GM12892 (cell line): ENCODE results near the gene CHSY3.

Source experiments
- POLR2A ChIP-seq: IDR thresholded peaks from 2 replicates; pipeline ENCODE4 v1.6.1; 2011; ENCODE audit warnings: low read depth, low read length, control low read depth
- POLR2AphosphoS5 ChIP-seq: IDR thresholded peaks from 2 replicates; pipeline ENCODE4 v1.6.1; 2011; ENCODE audit warnings: low read depth, low read length, control low read depth
- TAF1 ChIP-seq: IDR thresholded peaks from 2 replicates; pipeline ENCODE4 v1.6.1; 2011; ENCODE audit warnings: low read depth, mild to moderate bottlenecking, control low read depth, low read length, borderline replicate concordance

DNA sequence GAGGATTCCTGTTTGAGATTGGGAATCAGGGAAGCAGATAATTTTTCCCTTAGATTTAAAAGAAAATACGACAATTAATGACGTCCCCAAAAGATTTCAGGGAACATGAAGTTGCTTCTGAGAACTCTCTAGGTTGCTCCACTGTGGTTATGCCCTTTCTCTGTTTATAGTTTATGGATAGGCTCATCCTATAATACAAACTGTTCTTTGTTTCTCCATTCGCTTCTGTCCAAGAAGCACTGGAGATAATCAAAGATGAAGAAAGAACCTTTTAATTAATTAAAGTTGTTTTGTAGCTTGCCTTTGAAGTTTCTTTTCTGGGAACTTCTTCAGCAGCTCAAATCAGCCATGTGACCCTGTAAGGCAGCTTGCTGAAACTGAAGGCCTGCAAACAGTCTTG is 87.5 kb downstream of the CHSY3 start:
- TF ChIP-seq POLR2A (no peak), TAF1 (no peak), POLR2AphosphoS5 (no peak)
